Fibroblast of the aortic adventitia (primary cell): ENCODE data around the gene KLHL1. TPM values are rescaled to one million over a fixed set of nuclear protein-coding genes. Genes with fewer than 3 reads are reported as not detected.

Source experiments
- DNase-seq: peaks from one replicate; pipeline ENCODE4 v3.0.0-alpha.2; 2010; ENCODE audit warnings: low read depth
- H3K4me3 ChIP-seq: 2 replicates; pipeline ENCODE4 v1.5.1; 2011; ENCODE audit warnings: low read depth, mild to moderate bottlenecking, control low read depth, low read length, moderate library complexity
- CTCF ChIP-seq: IDR thresholded peaks from 2 replicates; pipeline ENCODE4 v1.5.1; 2011; ENCODE audit warnings: mild to moderate bottlenecking, low read length, control low read depth, inconsistent platforms; ENCODE audit not compliant: insufficient read depth
- total RNA-seq: library from RNA; depleted of rRNA; stranded (reverse); fragments of >200 nt; gene quantifications from 2 replicates; pipeline ENCODE4 v1.2.3, GENCODE V29; 2012; ENCODE audit warnings: low replicate concordance

KLHL1 gene
- total RNA-seq, 1 donor: not detected

GRCh38 chr13:69683921-69684686, 424.1 kb downstream of the KLHL1 start:
- H3K4me3 ChIP-seq: no peak overlapping the region
- TF ChIP-seq CTCF: no peak
- no peak for DNase-seq

GRCh38 chr13:69681722-69682121, 426.5 kb downstream of the KLHL1 start:
- DNase-seq: no peak
- TF ChIP-seq CTCF: no peak
- no peak overlapping the region for H3K4me3 ChIP-seq

DNA sequence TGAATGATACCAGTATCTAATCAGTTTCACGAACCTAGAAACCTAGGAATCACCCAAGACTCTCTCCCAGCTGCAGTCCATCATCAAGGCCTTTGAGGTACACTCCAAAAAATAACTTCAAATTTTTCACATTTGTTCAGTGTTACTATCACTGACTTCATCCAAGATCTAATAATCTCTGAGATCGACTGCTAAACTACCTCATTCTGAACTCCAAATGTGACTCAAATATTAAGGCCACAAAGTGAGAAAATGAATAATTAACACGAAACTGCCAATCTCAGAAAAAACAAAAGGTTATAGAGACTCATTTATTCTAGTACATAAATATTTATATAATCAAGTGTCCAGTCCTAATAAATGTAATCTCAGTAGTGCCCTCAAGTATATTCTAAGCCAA, 430.9 kb downstream of the KLHL1 start:
- TF ChIP-seq CTCF: no peak
- DNase-seq: no peak

GRCh38 chr13:69676286-69676685, 432.0 kb downstream of the KLHL1 start:
- no peak overlapping the region for H3K4me3 ChIP-seq
- no peak for TF ChIP-seq CTCF
- DNase-seq: no peak

More for the DNA sequence above, 430.9 kb downstream of the KLHL1 start:
- no peak overlapping the region for H3K4me3 ChIP-seq

DNA sequence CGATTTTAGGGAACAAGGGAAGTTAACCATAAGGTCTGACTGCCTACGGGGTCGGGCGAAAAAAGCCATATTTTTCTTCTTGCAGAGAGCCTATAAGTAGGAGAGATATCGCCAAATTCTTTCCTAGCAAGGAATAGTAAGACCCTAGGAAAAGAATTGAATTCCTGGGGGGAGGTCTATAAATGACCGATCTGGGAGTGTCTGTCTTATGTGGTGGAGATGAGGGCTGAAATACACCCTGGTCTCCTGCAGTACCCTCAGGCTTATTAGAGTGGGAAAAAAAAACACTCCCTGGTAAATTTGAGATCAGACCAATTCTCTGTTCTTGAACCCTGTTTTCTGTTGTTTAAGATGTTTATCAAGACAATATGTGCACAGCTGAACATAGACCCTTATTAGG, 448.1 kb downstream of the KLHL1 start:
- no peak for TF ChIP-seq CTCF
- no peak overlapping the region for H3K4me3 ChIP-seq
- no peak for DNase-seq

- no peak for DNase-seq
- TF ChIP-seq CTCF: no peak
- H3K4me3 ChIP-seq: no peak overlapping the region
Measured at GRCh38 chr13:69657676-69658075, 450.6 kb downstream of the KLHL1 start.

DNA sequence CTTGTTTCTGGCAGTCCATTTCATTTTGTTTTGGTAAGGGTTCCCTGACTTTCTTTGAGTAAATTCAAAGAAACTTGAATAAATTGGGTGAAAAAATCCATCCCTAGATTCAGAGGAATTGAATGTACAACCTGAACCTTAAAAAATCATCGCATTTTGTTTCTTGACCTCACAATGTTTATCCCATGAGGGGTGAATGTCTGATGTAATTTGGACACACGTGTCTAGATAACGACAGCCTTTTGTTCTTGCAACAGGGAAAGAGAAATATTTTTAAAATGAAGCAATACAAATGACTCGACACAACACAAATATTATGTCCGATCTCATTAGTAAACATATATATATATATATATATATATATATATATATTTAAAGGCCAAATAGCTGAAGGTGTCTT, 453.9 kb downstream of the KLHL1 start:
- TF ChIP-seq CTCF: no peak
- H3K4me3 ChIP-seq: no peak overlapping the region
- no peak for DNase-seq
